Right ventricle myocardium inferior (tissue), 1 donor: Measurements from ENCODE around the gene SPPL3. TPM values are rescaled to one million over a fixed set of nuclear protein-coding genes. Genes with fewer than 3 reads are reported as not detected.
"Not testable (repeated sequence)": the region's sequence is repeated elsewhere in the genome, so short reads cannot be mapped to it uniquely, and the experiment has no call there.

Source experiments
- ATAC-seq: fragments of 200-7000 bp; cut with Tn5 transposase; one replicate; pipeline ENCODE4 v1.9.1; 2020; ENCODE audit warnings: mild to moderate bottlenecking, moderate library complexity
- DNase-seq: peaks from one replicate; pipeline ENCODE4 v3.0.0; 2021; ENCODE audit errors: missing footprints
- intact Hi-C: fragments of 100-400 bp; cut with DNase I; formaldehyde crosslinking; loops from one replicate; pipeline ENCODE4 v1.11.0; 2022
- long read RNA-seq: library from polyadenylated mRNA; unstranded; transcript quantifications from one replicate; pipeline ENCODE4 v2.0.0, GENCODE V29; 2021
- total RNA-seq: library from RNA; stranded (reverse); fragmentation: NEBNext Ultra II Directional; extraction: Animal tissue kit (Norgen Biotek cat#: 25700); gene quantifications from one replicate; pipeline ENCODE4 v1.2.1, GENCODE V29; 2021
- donor health status: DM: no; HTN: yes; CAD: no; lungs with severe emphysema.

SPPL3 gene
- 30.4 TPM for total RNA-seq
- long read RNA-seq, full-length matches to known transcripts: 40 of 47 reads
- long read RNA-seq, partial matches to known transcripts: 0 of 47 reads
- long read RNA-seq, other reads (novel, unspliced or antisense): 7 of 47 reads

GRCh38 chr12:120904197-120904773 lies at the start of gene SPPL3:
Gene SPPL3, minus strand, starts transcription at chr12:120904358. Its CDS starts 491 bp downstream, at chr12:120903867.
- ATAC-seq: peak; percentile 95
- intact Hi-C loops: loop anchor here (10.0 kb wide), 1 partner anchor 119 kb away; no protein-coding TSS in a partner anchor
- peak; percentile 98 for DNase-seq

- no peak for ATAC-seq
- no peak for DNase-seq
- intact Hi-C loops: no loop called here
Measured at GRCh38 chr12:120950807-120951206, 46.6 kb upstream of the SPPL3 start.

GRCh38 chr12:120950260-120950799 lies 46.2 kb upstream of the SPPL3 start:
- intact Hi-C loops, DNase-seq, ATAC-seq: not testable (repeated sequence)

GRCh38 chr12:120945516-120945915 lies 41.4 kb upstream of the SPPL3 start:
- DNase-seq, intact Hi-C loops, ATAC-seq: not testable (repeated sequence)

GRCh38 chr12:120944645-120945217 lies 40.6 kb upstream of the SPPL3 start:
- DNase-seq (no peak), ATAC-seq (no peak)
- intact Hi-C loops: no loop called here

- DNase-seq (no peak), ATAC-seq (no peak)
- intact Hi-C loops: no loop called here
Measured at GRCh38 chr12:120943482-120943881, 39.3 kb upstream of the SPPL3 start.

GRCh38 chr12:120941846-120942405 lies 37.8 kb upstream of the SPPL3 start:
- intact Hi-C loops: no loop called here
- DNase-seq (no peak), ATAC-seq (no peak)

GRCh38 chr12:120941412-120941811 lies 37.3 kb upstream of the SPPL3 start:
- intact Hi-C loops: no loop called here
- no peak for ATAC-seq
- DNase-seq: no peak

GRCh38 chr12:120940799-120941198 lies 36.6 kb upstream of the SPPL3 start:
- intact Hi-C loops: no loop called here
- DNase-seq: no peak
- no peak for ATAC-seq

GRCh38 chr12:120940006-120940405 lies 35.8 kb upstream of the SPPL3 start:
- intact Hi-C loops: no loop called here
- DNase-seq (no peak), ATAC-seq (no peak)

GRCh38 chr12:120939523-120939922 lies 35.4 kb upstream of the SPPL3 start:
- DNase-seq (no peak), ATAC-seq (peak; percentile 71)
- intact Hi-C loops: no loop called here

GRCh38 chr12:120938496-120938895 lies 34.3 kb upstream of the SPPL3 start:
- DNase-seq: no peak
- ATAC-seq: no peak

GRCh38 chr12:120936197-120936596 lies 32.0 kb upstream of the SPPL3 start:
- DNase-seq (no peak), ATAC-seq (peak; percentile 44)
- intact Hi-C loops: no loop called here

More at GRCh38 chr12:120938496-120938895, 34.3 kb upstream of the SPPL3 start:
- intact Hi-C loops: no loop called here

- DNase-seq (no peak), ATAC-seq (no peak)
- intact Hi-C loops: no loop called here
Measured at GRCh38 chr12:120933786-120934185, 29.6 kb upstream of the SPPL3 start.

GRCh38 chr12:120932956-120933526 lies 28.9 kb upstream of the SPPL3 start:
- DNase-seq (no peak), ATAC-seq (peak; percentile 26)

GRCh38 chr12:120932058-120932457 lies 27.9 kb upstream of the SPPL3 start:
- intact Hi-C loops: no loop called here
- no peak for ATAC-seq
- no peak for DNase-seq

More at GRCh38 chr12:120932956-120933526, 28.9 kb upstream of the SPPL3 start:
- intact Hi-C loops: no loop called here

GRCh38 chr12:120930032-120930431 lies 25.9 kb upstream of the SPPL3 start:
- DNase-seq: no peak
- intact Hi-C loops: no loop called here
- ATAC-seq: no peak

- DNase-seq (no peak), ATAC-seq (no peak)
- intact Hi-C loops: no loop called here
Measured at GRCh38 chr12:120928864-120929652, 24.9 kb upstream of the SPPL3 start.
